PFSK-1 (cell line): ENCODE measurements around the gene DNAJB8.

Source experiments
- FOXP2 ChIP-seq: optimal IDR thresholded peaks from 2 replicates; pipeline ENCODE3; 2011; ENCODE audit warnings: borderline replicate concordance, control low read depth, inconsistent platforms; ENCODE audit not compliant: insufficient read depth; ENCODE audit errors: extremely low read length, extremely low read depth
- POLR2AphosphoS5 ChIP-seq: IDR thresholded peaks from 2 replicates; pipeline ENCODE4 v1.6.1; 2012; ENCODE audit warnings: low read depth, mild to moderate bottlenecking, control low read depth, low read length, moderate library complexity
- TAF1 ChIP-seq: IDR thresholded peaks from 2 replicates; pipeline ENCODE4 v1.6.1; 2012; ENCODE audit warnings: low read length, control low read depth, borderline replicate concordance; ENCODE audit not compliant: insufficient read depth
- TF ChIP-seq, protein P1 (sequence below), 2 experiments: IDR thresholded peaks; 2 replicates each; pipeline versions ENCODE4 v1.6.1 to v1.8.0; 2011 to 2012; ENCODE audit warnings: low read depth in 2 of 2, low read length in 2 of 2, control low read depth in 1 of 2, inconsistent platforms in 1 of 2, mild to moderate bottlenecking in 1 of 2, moderate library complexity in 1 of 2; ENCODE audit not compliant: insufficient read depth in 1 of 2

DNA sequence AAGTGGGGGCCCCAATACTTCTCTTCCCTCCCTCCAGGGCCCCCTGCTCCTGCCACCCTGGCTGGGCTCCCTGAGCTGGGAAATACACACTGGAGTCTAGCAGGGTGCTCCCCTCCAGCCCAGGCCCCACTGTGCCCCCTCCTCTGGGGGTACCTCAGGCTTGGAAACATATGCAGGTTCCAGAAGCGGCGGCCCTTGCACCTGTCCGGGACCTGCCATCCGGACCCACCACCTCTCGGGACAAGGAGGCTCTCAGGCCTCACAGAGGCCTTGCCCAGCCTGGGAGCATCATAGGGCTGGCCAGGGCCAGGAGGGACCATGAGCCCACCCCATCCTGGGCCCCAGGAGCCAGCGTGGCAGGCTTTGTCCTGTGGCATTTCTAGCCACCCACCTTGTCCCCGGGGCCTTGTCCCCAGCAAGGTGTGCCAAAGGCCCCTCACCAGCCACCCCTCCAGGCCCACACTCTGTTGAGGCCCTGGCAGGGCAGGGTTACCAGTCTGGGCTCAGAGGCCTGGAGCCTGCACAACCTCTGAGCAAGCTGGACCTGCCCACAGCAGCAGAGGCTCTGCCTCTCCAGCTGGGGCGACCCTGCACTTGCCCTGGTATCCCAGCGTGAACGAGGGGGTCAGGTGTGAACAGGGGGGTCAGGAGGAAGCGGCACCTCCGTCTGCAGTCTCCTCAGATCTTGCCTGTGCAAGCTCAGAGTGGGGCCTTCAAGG, 45.8 kb downstream of the DNAJB8 start:
- TF ChIP-seq, protein P1, sequence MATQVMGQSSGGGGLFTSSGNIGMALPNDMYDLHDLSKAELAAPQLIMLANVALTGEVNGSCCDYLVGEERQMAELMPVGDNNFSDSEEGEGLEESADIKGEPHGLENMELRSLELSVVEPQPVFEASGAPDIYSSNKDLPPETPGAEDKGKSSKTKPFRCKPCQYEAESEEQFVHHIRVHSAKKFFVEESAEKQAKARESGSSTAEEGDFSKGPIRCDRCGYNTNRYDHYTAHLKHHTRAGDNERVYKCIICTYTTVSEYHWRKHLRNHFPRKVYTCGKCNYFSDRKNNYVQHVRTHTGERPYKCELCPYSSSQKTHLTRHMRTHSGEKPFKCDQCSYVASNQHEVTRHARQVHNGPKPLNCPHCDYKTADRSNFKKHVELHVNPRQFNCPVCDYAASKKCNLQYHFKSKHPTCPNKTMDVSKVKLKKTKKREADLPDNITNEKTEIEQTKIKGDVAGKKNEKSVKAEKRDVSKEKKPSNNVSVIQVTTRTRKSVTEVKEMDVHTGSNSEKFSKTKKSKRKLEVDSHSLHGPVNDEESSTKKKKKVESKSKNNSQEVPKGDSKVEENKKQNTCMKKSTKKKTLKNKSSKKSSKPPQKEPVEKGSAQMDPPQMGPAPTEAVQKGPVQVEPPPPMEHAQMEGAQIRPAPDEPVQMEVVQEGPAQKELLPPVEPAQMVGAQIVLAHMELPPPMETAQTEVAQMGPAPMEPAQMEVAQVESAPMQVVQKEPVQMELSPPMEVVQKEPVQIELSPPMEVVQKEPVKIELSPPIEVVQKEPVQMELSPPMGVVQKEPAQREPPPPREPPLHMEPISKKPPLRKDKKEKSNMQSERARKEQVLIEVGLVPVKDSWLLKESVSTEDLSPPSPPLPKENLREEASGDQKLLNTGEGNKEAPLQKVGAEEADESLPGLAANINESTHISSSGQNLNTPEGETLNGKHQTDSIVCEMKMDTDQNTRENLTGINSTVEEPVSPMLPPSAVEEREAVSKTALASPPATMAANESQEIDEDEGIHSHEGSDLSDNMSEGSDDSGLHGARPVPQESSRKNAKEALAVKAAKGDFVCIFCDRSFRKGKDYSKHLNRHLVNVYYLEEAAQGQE (IDR thresholded peaks at IDR 0.05; ENCODE audit: insufficient read depth in 1 of 2, low read depth in 2 of 2, low read length in 2 of 2): no peak
- no peak for TF ChIP-seq FOXP2
- TF ChIP-seq POLR2AphosphoS5: no peak
- no peak for TF ChIP-seq TAF1
